Measurements from ENCODE around the gene KCNK6. TPM values are rescaled to one million over a fixed set of nuclear protein-coding genes. Genes with fewer than 3 reads are reported as not detected.
A peak's percentile ranks its signal among the peaks of the same experiment; 100 is the strongest.

Gene KCNK6
- total and polyA plus RNA-seq, 2 donors, result 11.8 to 15.8 TPM

DNA sequence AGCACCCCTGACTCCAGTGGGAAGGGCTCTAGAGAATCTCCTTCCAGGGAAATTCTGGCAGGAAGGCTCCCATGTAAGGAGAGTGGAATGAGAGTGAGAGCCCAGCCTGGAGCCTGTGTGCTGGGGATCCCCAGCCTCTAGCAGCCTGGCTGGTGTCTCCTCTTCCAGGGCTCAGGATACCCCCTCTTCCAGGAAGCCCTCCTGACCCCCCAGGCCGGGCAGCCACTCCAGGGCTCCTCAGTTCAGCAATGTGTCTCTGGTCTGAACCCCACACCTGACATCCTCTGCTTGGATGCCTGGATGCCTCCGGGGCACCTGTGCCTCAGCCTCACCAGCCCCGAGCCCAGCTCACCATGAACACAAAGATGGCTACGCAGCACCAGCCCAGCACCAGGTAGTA, 12.6 kb upstream of the KCNK6 start:
- H3K4me3 ChIP-seq (ENCODE audit: low read depth, low read length), result no peak overlapping the region
- H3K36me3 ChIP-seq (ENCODE audit: insufficient read depth), result peaks cover 2% of the 10 kb centered on the region
- 96% methylated on average over 4 of the region's 4 CpGs for WGBS
- peaks cover 2% of the 10 kb centered on the region for H3K4me1 ChIP-seq (ENCODE audit: insufficient read depth)
- no peak for DNase-seq (ENCODE audit: extremely low spot score)
- no peak overlapping the region for H3K27ac ChIP-seq (ENCODE audit: low read depth)

DNA sequence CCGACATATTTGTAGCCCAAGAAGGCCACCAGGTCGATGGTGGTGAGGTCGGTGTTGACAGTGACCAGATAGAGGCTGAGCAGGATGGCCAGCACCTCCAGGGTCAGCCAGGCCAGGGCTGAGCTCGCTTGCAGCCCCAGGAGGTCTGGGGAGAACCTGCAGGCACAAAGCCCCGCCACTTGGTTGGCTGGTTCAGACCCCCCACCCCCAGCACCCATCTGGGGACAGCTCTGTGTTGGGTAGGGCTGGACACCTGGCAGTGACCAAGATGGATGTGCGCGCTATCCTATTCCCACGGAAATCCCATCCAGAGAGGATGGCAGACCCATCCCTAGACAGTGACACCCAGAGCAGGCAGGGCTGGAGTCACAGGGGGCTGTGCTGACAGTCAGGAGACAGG, 12.0 kb upstream of the KCNK6 start:
- Histone ChIP-seq H3K4me3 (ENCODE audit: low read depth, low read length) (no peak overlapping the region), H3K27ac (ENCODE audit: low read depth) (no peak overlapping the region), H3K36me3 (ENCODE audit: insufficient read depth) (peaks cover 2% of the 10 kb centered on the region), H3K4me1 (ENCODE audit: insufficient read depth) (peaks cover 2% of the 10 kb centered on the region)
- WGBS, result 87% methylated on average over 8 of the region's 8 CpGs
- no peak for DNase-seq (ENCODE audit: extremely low spot score)

DNA sequence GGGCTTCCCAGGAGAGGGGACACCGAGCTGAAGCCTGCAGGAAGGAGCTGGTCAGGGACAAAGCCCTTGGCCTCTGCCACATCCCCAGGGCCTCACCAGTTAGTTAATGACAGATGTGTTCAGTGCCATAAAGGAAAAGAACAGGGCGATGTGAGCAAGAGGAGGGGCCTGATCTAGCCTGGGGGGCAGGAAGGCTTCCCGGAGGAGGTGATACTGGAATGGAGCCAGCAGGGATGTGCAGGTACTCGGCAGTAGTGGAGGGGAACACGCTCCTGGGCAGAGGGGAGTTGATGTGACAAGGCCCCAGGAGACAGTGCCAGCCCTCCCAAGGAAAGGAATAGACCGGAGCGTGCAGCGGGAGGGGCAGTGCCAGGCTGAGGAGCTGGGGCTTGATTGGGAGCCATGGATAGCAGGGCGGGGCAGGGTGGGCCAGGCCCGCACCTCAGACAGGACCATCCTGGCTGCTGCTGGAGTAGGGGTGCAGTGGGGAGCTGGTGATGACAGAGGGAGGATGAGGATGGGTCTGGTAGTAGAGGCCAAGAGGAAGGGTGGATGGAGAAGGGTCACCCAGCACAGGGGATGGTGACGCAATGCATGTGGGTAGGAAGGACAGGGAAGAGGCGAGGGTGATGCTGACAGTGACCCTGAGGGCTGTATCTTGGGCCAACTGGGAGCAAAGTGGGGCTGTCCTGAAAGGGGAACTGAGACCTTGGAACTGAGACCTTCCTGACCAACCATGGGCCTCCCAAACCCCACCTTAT, 11.5 kb upstream of the KCNK6 start:
- Histone ChIP-seq H3K36me3 (ENCODE audit: insufficient read depth) (peaks cover 2% of the 10 kb centered on the region), H3K4me1 (ENCODE audit: insufficient read depth) (peaks cover 2% of the 10 kb centered on the region), H3K4me3 (ENCODE audit: low read depth, low read length) (no peak overlapping the region), H3K27ac (ENCODE audit: low read depth) (no peak overlapping the region)
- WGBS, result 87% methylated on average over 12 of the region's 12 CpGs
- DNase-seq (ENCODE audit: extremely low spot score), result no peak

DNA sequence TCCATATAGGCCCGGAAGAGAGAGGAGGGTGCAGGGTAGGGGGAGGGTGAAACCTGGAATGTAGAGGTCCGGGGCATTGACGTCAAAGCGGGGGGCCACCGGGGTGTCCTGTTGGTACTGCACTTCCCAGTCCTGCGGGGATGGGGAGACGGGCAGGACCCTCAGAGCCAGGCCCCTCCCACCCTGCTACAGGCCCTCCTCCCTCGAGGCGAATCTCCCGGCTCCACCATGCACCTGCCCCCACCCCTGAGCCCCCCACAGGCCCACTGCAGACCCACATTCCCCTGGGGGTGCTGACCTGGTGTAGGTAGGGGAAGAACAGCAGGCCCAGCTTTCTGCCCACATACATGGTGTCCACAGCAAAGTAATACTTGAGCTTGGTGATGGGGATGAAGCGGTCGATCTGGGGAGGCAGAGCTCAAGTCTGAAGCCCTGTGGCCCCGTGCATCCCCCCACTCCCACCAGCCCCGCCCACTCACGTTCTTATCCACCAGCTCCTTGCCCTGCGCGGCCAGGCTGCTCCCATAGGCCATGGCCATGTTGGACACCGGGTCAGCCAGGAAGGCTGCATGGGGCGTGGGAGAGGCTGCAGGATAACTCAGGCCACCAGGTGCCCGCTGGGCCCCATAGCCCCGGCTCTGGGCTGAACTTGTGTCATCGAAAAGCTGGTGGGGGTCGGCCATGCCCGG, 10.6 kb upstream of the KCNK6 start:
- DNase-seq (ENCODE audit: extremely low spot score), result no peak
- Histone ChIP-seq H3K27ac (ENCODE audit: low read depth) (no peak overlapping the region), H3K4me1 (ENCODE audit: insufficient read depth) (peaks cover 2% of the 10 kb centered on the region), H3K4me3 (ENCODE audit: low read depth, low read length) (no peak overlapping the region), H3K36me3 (ENCODE audit: insufficient read depth) (peaks cover 2% of the 10 kb centered on the region)
- WGBS, result 89% methylated on average over 24 of the region's 24 CpGs

DNA sequence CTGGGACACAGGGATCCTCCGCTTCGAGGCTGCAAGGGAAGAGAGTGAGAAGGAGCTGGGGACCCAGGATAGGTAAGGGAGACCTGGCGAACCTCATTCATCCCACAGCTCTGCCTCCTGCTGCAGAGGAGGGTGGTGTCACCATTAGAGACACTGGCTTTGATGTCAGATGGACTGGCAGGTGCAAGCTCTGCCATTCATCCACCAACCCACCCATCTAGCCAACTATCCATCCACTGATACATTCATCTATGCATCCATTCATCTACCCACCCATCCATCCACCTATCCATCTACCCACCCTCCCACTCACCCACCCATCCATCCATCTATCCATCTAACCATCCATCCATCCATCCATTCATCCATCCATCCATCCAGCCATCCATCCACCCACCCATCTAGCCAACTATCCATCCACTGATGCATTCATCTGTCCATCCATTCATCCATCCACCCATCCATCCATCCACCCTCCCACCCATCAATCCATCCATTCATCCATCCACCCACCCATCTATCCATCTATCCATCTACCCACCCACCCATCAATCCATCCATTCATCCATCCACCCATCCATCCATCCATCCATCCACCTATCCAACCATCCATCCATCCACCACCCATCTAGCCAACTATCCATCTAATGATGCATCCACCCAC, 9.9 kb upstream of the KCNK6 start:
- H3K4me3 ChIP-seq (ENCODE audit: low read depth, low read length), result no peak overlapping the region
- H3K36me3 ChIP-seq (ENCODE audit: insufficient read depth), result peaks cover 2% of the 10 kb centered on the region
- no peak for DNase-seq (ENCODE audit: extremely low spot score)
- no peak overlapping the region for H3K27ac ChIP-seq (ENCODE audit: low read depth)
- H3K4me1 ChIP-seq (ENCODE audit: insufficient read depth), result peaks cover 2% of the 10 kb centered on the region
- WGBS, result 97% methylated on average over 3 of the region's 3 CpGs

DNA sequence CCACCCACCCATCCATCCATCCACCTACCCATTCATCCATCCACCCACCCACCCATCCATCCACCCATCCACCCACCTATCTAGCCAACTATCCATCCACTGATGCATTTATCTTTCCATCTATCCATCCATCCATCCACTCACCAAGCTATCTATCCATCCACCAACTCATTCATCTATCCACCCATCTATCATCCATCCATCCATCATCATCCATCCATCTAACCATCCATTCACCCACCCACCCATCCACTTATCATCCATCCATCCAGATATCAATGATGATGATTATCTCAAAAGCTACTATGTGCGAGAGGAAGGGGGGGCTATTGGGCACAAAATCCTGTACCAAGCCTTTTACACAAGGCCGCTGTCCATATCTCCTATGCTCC, 9.4 kb upstream of the KCNK6 start:
- Histone ChIP-seq H3K4me3 (ENCODE audit: low read depth, low read length) (no peak overlapping the region), H3K36me3 (ENCODE audit: insufficient read depth) (peaks cover 2% of the 10 kb centered on the region), H3K27ac (ENCODE audit: low read depth) (no peak overlapping the region), H3K4me1 (ENCODE audit: insufficient read depth) (peaks cover 2% of the 10 kb centered on the region)
- 100% methylated on average over 2 of the region's 2 CpGs for WGBS
- no peak for DNase-seq (ENCODE audit: extremely low spot score)

DNA sequence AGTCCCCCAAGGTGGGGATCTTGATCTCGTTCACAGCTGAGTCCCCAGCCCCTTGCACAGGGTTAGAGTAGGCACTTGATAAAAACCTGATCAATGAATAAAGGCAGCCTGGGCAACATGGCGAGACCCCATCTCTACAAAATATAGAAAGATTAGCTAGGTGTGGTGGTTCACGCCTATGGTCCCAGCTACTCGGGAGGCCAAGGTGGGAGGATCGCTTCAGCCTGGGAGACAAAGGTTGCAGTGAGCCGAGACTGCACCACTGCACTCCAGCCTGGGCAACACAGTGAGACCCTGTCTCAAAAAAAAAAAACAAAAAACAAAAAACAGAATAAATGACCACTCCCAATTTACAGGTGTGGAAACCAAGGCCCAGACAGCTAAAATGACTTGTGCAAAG, 8.7 kb upstream of the KCNK6 start:
- WGBS, result 89% methylated on average over 6 of the region's 6 CpGs

DNA sequence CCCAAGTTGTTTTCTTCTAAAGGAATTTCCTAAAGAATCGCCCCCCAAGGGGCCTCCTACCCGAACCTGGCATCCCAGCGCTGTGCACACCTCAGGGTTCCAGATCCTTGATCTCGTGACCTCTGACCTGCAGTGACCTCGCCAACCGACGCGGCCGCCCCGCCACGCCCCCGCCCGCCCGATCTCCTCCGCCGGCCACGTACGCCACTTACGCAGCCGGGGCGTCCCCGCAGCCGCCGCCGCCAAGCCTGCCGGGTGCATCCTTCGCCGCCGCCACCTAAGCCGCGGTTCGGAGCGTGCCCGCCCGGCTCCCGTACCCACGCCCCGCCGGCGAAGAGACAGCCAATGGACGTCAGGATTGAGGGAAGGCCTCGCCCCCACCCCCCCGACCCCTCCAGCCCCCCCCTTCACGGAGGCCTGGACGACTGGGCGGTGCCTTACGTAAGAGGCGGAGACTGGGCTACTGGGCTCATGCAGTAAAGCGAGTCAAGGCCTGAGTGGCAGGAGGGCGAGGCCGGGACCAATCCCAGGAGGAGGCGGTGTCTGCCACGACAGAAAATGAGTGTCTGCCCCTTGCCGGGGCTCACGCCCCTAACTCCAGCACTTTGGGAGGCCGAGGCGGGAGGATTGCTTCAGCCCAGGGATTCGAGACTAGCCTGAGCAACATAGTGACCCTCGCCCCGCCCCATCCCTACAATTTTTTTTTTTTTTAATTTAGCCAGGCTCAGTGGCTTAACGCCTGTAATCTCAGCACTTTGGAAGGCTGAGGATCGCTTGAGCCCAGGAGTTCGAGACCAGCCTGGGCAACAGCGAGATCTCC, 3.8 kb upstream of the KCNK6 start, which contains the start of gene YIF1B:
Gene YIF1B, minus strand, starts transcription at position 291 of the 820 bp plus-strand sequence. Its CDS starts 30 bp downstream, at position 261.
- DNase-seq (ENCODE audit: extremely low spot score), result peak; percentile 91
- Histone ChIP-seq H3K27ac (ENCODE audit: low read depth) (peak within 1 kb of the TSS; percentile 82), H3K4me3 (ENCODE audit: low read depth, low read length) (peak within 1 kb of the TSS; percentile 45), H3K4me1 (ENCODE audit: insufficient read depth) (no peaks in the 10 kb centered on the region), H3K36me3 (ENCODE audit: insufficient read depth) (no peaks in the 10 kb centered on the region)
- WGBS, result under 1% methylated on average over 64 of the region's 64 CpGs

More for the DNA sequence above, 8.7 kb upstream of the KCNK6 start:
- Histone ChIP-seq H3K4me3 (ENCODE audit: low read depth, low read length) (no peak overlapping the region), H3K36me3 (ENCODE audit: insufficient read depth) (peaks cover 2% of the 10 kb centered on the region), H3K27ac (ENCODE audit: low read depth) (no peak overlapping the region), H3K4me1 (ENCODE audit: insufficient read depth) (no peaks in the 10 kb centered on the region)
- DNase-seq (ENCODE audit: extremely low spot score), result no peak

DNA sequence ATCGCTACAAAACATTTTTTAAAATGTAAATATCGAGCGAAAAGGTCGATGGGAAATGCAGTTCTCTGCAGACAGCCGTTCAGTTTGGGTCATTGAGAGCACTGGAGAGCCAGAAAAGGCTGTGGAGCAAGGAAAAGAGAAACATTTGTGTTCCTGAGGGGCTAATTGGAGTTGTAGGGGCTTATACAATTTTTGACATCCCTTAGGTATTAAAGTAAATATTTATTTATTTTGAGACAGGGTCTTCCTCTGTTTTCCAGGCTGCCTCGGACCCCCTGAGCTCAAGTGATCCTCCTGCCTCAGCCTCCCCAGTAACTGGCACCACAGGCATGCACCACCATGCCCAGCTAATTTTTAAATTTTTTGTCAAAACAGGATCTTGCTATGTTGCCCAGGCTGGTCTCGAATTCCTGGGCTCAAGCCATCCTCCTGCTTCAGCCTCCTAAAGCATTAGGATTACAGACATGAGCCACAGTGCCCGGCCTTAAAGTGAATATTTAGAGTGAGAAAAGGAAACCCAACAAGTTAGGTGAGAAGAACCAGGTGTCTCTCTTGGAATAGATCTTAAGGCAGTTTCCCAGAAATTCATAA, 3.1 kb upstream of the KCNK6 start:
- WGBS, result 31% methylated on average over 8 of the region's 8 CpGs
- no peak for DNase-seq (ENCODE audit: extremely low spot score)
- Histone ChIP-seq H3K27ac (ENCODE audit: low read depth) (no peak overlapping the region), H3K4me1 (ENCODE audit: insufficient read depth) (no peaks in the 10 kb centered on the region), H3K36me3 (ENCODE audit: insufficient read depth) (no peaks in the 10 kb centered on the region), H3K4me3 (ENCODE audit: low read depth, low read length) (peak overlapping the region; percentile 31)

DNA sequence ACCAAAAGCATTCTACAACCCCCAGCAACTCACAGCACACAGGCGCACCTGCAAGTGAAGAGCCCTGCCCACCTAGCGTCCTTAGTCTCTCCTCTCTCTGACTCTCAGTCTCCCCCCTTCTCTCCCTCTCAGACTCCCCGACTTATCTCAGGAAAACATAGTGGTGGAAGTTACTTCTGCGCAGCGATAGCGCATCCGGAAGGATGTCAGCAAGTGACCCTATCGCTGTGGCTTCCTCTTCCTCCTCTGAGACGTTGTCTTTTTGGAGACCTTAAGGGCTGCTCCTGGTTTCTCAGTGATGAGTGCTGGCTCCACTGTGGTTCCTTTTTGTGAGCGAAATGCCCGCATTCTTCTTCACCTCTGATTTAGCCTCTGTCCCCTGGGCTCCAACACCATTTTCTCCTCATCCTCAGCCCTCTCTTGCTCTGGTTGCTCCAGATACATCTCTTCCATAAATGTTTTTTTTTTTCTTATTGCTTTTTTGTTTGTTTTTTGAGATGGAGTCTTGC, 2.5 kb upstream of the KCNK6 start:
- H3K4me3 ChIP-seq (ENCODE audit: low read depth, low read length), result no peak overlapping the region
- no peaks in the 10 kb centered on the region for H3K36me3 ChIP-seq (ENCODE audit: insufficient read depth)
- H3K27ac ChIP-seq (ENCODE audit: low read depth), result no peak overlapping the region
- 76% methylated on average over 11 of the region's 11 CpGs for WGBS
- no peak for DNase-seq (ENCODE audit: extremely low spot score)
- H3K4me1 ChIP-seq (ENCODE audit: insufficient read depth), result no peaks in the 10 kb centered on the region

DNA sequence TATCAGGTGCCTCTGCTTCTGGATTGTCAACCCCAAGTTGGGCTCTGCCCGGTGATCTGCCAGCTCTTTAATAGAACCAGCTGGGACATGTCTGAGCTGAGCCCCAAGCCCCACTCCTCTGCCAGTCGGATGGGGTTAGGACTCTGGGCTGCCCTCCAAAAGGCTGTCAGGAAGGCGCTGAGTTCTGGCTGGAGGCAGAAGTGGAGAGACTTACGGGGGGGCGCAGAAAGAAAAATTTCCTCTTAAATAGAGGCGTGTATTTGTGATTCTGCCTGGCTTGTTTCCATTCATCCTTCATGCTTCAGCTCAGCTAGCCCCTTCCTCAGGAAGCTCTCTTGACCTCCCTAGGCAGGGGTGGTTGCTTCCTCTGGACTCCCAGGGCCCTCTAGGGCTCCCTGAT, 985 bp upstream of the KCNK6 start:
- DNase-seq (ENCODE audit: extremely low spot score), result no peak
- WGBS, result 33% methylated on average over 6 of the region's 6 CpGs
- Histone ChIP-seq H3K4me3 (ENCODE audit: low read depth, low read length) (no peak overlapping the region), H3K27ac (ENCODE audit: low read depth) (no peak overlapping the region), H3K4me1 (ENCODE audit: insufficient read depth) (no peaks in the 10 kb centered on the region), H3K36me3 (ENCODE audit: insufficient read depth) (no peaks in the 10 kb centered on the region)

DNA sequence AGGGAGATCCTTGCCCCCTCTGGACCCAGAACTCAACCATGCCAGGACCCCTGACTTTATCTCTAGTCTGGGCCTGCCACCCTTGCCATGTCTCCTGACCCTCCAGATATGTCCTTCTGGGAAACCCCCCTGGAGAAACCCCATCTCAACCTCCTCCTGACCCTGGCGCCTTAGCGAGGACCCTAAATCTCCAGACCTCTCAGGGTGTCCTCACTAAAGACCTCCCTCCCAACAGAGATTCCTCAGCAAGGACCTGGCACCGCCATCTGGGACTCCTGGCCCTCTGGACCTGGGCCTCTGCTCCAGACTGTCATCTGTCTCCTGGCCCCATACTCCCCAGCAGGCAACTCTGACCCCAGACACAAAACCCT, 1.3 kb downstream of the KCNK6 start:
- H3K36me3 ChIP-seq (ENCODE audit: insufficient read depth), result no peaks in the 10 kb centered on the region
- 73% methylated on average over 3 of the region's 3 CpGs for WGBS
- no peak for DNase-seq (ENCODE audit: extremely low spot score)
- peak overlapping the region; percentile 40 for H3K27ac ChIP-seq (ENCODE audit: low read depth)
- no peaks in the 10 kb centered on the region for H3K4me1 ChIP-seq (ENCODE audit: insufficient read depth)
- no peak overlapping the region for H3K4me3 ChIP-seq (ENCODE audit: low read depth, low read length)

Measured in urinary bladder (tissue), 4 donors.